Measurements from ENCODE around the gene EFHC2.

DNA sequence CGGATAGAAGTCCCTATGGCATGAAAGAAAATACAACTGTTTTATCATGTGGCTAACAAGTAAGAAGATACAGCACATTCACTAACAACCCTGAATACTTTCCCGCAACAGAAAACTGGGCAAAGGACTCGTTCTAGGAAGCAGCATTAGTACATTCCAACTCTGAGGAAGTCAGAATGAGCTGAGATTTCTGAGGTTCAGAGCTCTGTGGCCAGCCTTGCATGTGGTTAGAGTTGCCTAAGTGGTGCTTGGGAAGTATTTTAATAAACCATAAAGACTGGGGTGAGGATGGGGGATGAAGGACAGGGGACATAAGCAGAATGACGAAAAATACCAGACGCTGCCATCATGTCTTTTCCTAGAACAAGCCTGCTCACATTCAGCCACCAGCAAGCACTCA, 82.2 kb downstream of the EFHC2 start:
- no peak for TF ChIP-seq YY1 (IDR thresholded peaks at IDR 0.05; ENCODE audit: insufficient read depth, insufficient read length)
- TF ChIP-seq SUZ12 (IDR thresholded peaks at IDR 0.05; ENCODE audit: extremely low read depth, insufficient read depth, insufficient read length), result no peak
- TF ChIP-seq ZNF274 (IDR thresholded peaks at IDR 0.05; ENCODE audit: low read depth, low read length), result no peak
